ENCODE measurements around the gene TMEFF2. TPM values are rescaled to one million over a fixed set of nuclear protein-coding genes. Genes with fewer than 3 reads are reported as not detected.

Gene TMEFF2
- total RNA-seq, 1 donor from 2014 or later = not detected

DNA sequence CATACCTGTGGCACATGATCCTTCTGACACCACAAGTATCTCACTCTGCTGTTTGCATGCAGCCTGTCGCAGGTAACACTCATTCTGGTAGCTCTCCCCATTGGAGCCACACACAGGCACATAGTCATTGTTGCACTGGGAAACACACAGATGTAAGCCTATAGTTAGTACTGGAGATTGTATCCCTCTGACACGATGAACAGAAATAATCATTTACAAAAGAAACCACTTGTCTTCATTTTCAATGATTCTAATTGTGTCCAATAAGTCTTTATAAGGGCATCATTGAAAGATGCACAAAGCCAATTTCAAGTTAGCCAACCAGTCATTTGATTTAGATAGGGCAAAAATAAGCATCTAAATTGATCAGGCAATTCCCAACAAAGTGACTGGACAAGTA is 10.4 kb downstream of the TMEFF2 start:
- ATAC-seq (no peak), DNase-seq (no peak)
- TF ChIP-seq, protein P1, sequence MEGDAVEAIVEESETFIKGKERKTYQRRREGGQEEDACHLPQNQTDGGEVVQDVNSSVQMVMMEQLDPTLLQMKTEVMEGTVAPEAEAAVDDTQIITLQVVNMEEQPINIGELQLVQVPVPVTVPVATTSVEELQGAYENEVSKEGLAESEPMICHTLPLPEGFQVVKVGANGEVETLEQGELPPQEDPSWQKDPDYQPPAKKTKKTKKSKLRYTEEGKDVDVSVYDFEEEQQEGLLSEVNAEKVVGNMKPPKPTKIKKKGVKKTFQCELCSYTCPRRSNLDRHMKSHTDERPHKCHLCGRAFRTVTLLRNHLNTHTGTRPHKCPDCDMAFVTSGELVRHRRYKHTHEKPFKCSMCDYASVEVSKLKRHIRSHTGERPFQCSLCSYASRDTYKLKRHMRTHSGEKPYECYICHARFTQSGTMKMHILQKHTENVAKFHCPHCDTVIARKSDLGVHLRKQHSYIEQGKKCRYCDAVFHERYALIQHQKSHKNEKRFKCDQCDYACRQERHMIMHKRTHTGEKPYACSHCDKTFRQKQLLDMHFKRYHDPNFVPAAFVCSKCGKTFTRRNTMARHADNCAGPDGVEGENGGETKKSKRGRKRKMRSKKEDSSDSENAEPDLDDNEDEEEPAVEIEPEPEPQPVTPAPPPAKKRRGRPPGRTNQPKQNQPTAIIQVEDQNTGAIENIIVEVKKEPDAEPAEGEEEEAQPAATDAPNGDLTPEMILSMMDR (IDR thresholded peaks at IDR 0.05) = no peak
- no peaks in the 10 kb centered on the region for H3K4me1 ChIP-seq
- no peak overlapping the region for H3K27ac ChIP-seq
- no peaks in the 10 kb centered on the region for H3K9me3 ChIP-seq
- intact Hi-C loops (cut with DNase I) = no loop called here
- H3K27me3 ChIP-seq = peaks cover 18% of the 10 kb centered on the region
- H3K4me3 ChIP-seq = no peak overlapping the region
- no peaks in the 10 kb centered on the region for H3K36me3 ChIP-seq

DNA sequence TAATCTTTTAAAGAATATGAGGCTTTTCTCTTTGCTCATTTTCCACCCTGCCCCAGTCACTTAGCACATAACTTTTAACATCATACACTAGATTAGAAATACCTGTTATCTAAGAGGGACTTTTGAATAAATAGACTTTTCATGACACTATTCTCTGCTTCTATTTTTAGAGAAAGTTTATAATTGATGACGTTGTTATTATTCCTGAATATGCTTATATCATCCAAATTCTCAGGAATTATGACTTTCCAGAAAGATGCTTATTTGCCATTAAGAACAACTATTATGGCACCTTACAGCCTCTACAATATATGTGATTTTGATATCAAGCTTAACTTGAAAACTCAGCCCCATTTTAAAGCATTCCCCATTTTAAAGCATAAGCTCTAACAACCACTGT is 11.4 kb downstream of the TMEFF2 start:
- H3K36me3 ChIP-seq = no peaks in the 10 kb centered on the region
- ATAC-seq = no peak
- no peaks in the 10 kb centered on the region for H3K9me3 ChIP-seq
- TF ChIP-seq, protein P1 (IDR thresholded peaks at IDR 0.05) = no peak
- no peak for DNase-seq
- peaks cover 10% of the 10 kb centered on the region for H3K27me3 ChIP-seq
- no peaks in the 10 kb centered on the region for H3K4me1 ChIP-seq
- H3K4me3 ChIP-seq = no peak overlapping the region
- intact Hi-C loops (cut with DNase I) = no loop called here
- H3K27ac ChIP-seq = no peak overlapping the region

DNA sequence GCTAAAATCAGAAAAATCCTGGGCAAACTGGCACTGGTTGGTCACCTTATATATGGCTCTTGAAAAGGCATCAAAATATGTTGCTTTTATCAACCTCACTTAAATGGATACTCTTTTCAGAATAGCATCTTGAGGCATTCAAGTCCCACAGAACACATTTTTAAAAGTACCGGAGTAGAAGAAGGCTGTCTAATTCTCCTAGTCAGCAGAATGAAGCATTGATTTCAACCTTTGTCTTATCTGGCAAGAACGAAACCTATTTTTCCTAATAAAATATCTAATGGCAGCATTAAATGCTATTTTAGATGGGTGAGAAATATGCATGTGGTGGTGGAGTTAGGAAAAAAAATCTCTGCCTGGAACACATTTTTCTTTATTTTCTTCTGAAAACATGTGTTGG is 27.8 kb downstream of the TMEFF2 start:
- Histone ChIP-seq H3K27me3 (no peaks in the 10 kb centered on the region), H3K4me3 (no peak overlapping the region), H3K36me3 (no peaks in the 10 kb centered on the region), H3K4me1 (peaks cover 4% of the 10 kb centered on the region), H3K9me3 (no peaks in the 10 kb centered on the region), H3K27ac (no peak overlapping the region)
- ATAC-seq (no peak), DNase-seq (no peak)
- TF ChIP-seq, protein P1 (IDR thresholded peaks at IDR 0.05) = no peak
- intact Hi-C loops (cut with DNase I) = no loop called here

DNA sequence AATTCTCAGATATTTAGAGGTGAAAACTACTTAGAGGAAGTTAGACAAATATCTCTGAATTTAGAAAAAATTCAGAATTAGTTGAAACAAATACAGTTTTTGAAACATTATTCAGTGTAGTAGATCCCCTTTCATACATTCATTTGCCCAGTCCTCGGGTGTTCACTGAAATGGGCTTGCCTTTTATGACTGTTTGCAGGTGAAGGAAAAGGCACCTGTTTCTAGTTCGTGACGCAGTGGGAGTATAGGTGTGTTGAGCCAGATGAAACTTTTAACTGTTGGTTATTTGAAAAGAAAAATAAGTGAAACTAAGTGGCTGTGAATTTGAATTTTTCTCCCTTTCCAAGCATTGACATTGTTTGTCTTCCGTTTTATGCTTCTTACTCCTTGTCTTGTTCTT is 28.9 kb downstream of the TMEFF2 start:
- ATAC-seq (no peak), DNase-seq (no peak)
- no peak overlapping the region for H3K4me3 ChIP-seq
- no peak overlapping the region for H3K27ac ChIP-seq
- H3K4me1 ChIP-seq = peaks cover 8% of the 10 kb centered on the region
- no peaks in the 10 kb centered on the region for H3K36me3 ChIP-seq
- no peaks in the 10 kb centered on the region for H3K9me3 ChIP-seq
- no peaks in the 10 kb centered on the region for H3K27me3 ChIP-seq
- TF ChIP-seq, protein P1 (IDR thresholded peaks at IDR 0.05) = no peak
- intact Hi-C loops (cut with DNase I) = no loop called here

DNA sequence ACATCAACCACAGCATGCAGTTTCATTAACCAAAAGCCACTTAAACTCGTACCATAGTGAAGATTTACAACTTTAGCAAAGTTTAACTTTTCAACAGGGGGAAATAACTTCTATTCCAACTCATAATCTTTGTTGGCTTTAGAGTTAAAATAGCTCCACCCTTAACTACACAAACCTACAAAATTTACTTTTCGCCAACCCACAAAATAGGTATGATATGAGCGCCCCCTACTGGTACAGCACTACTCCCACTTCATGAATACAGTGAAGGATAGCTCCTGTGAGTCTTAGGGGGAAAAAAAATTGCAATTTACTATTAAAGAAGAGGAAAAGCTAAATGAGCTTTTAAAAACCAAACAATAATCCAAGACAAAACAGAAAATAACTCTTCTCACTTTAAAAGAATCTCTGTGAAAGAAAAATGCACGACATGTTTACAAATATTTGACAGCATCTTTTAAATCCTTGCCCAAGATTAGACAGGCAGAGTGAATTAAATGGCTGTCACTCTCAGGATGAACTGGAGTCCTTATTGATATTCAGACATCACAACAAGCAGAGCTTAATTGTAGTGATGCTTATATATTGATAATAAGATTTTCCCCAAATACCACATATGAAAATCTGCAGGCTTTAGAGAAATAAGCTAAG is 32.2 kb downstream of the TMEFF2 start:
- H3K4me3 ChIP-seq = peak overlapping the region; percentile 11

More for the DNA sequence above, 32.2 kb downstream of the TMEFF2 start:
- intact Hi-C loops (cut with DNase I) = loop anchor here (5.0 kb wide), 1 partner anchor 350 kb away; no protein-coding TSS in a partner anchor
- DNase-seq (no peak), ATAC-seq (peak; percentile 96)
- Histone ChIP-seq H3K9me3 (no peaks in the 10 kb centered on the region), H3K4me1 (peaks cover 8% of the 10 kb centered on the region), H3K36me3 (no peaks in the 10 kb centered on the region), H3K27me3 (no peaks in the 10 kb centered on the region), H3K27ac (no peak overlapping the region)
- TF ChIP-seq, protein P1 (IDR thresholded peaks at IDR 0.05) = peak; percentile 94
